ENCODE data around the gene TNFSF9.

DNA sequence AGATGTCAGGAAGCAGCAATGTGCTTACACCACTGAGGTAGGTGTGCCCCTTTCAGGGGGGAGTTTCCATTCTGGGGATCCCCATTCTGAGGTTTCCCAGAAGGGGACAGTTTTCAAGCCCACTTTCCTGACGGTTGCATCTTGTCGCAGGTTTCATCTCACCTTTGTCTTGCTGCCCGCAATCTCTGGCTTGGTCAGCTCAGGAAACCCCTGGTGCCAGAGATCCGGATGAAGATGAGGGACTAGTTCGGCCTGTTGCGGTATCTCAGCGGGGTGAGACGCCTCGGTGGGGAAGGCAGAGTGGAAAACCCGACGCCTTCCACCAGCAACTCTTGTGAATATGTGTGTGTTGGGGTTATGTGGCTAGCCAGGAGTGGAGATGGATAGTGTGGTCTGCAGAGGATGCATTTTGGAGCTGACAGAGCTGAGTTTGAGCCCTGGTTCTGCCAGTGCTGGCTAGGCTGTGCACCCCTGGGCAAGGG lies 13.1 kb downstream of the TNFSF9 start:
- TF ChIP-seq, protein P1, sequence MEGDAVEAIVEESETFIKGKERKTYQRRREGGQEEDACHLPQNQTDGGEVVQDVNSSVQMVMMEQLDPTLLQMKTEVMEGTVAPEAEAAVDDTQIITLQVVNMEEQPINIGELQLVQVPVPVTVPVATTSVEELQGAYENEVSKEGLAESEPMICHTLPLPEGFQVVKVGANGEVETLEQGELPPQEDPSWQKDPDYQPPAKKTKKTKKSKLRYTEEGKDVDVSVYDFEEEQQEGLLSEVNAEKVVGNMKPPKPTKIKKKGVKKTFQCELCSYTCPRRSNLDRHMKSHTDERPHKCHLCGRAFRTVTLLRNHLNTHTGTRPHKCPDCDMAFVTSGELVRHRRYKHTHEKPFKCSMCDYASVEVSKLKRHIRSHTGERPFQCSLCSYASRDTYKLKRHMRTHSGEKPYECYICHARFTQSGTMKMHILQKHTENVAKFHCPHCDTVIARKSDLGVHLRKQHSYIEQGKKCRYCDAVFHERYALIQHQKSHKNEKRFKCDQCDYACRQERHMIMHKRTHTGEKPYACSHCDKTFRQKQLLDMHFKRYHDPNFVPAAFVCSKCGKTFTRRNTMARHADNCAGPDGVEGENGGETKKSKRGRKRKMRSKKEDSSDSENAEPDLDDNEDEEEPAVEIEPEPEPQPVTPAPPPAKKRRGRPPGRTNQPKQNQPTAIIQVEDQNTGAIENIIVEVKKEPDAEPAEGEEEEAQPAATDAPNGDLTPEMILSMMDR (IDR thresholded peaks at IDR 0.05), result no peak
- TF ChIP-seq, protein P2, sequence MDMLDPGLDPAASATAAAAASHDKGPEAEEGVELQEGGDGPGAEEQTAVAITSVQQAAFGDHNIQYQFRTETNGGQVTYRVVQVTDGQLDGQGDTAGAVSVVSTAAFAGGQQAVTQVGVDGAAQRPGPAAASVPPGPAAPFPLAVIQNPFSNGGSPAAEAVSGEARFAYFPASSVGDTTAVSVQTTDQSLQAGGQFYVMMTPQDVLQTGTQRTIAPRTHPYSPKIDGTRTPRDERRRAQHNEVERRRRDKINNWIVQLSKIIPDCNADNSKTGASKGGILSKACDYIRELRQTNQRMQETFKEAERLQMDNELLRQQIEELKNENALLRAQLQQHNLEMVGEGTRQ (IDR thresholded peaks at IDR 0.05), result no peak
- TF ChIP-seq JUNB (IDR thresholded peaks at IDR 0.05) (no peak), EP300 (IDR thresholded peaks at IDR 0.05) (no peak), PHF8 (IDR thresholded peaks at IDR 0.05; ENCODE audit: borderline replicate concordance, low read depth) (no peak), POLR2A (IDR thresholded peaks at IDR 0.05; ENCODE audit: low read length) (no peak)
- TF ChIP-seq, protein P3, sequence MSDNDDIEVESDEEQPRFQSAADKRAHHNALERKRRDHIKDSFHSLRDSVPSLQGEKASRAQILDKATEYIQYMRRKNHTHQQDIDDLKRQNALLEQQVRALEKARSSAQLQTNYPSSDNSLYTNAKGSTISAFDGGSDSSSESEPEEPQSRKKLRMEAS (IDR thresholded peaks at IDR 0.05), result no peak
- TF ChIP-seq, protein P4, sequence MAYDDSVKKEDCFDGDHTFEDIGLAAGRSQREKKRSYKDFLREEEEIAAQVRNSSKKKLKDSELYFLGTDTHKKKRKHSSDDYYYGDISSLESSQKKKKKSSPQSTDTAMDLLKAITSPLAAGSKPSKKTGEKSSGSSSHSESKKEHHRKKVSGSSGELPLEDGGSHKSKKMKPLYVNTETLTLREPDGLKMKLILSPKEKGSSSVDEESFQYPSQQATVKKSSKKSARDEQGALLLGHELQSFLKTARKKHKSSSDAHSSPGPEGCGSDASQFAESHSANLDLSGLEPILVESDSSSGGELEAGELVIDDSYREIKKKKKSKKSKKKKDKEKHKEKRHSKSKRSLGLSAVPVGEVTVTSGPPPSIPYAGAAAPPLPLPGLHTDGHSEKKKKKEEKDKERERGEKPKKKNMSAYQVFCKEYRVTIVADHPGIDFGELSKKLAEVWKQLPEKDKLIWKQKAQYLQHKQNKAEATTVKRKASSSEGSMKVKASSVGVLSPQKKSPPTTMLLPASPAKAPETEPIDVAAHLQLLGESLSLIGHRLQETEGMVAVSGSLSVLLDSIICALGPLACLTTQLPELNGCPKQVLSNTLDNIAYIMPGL (CRISPR knock-in tag; IDR thresholded peaks at IDR 0.05; ENCODE audit: borderline replicate concordance), result no peak
- TF ChIP-seq, protein P5, sequence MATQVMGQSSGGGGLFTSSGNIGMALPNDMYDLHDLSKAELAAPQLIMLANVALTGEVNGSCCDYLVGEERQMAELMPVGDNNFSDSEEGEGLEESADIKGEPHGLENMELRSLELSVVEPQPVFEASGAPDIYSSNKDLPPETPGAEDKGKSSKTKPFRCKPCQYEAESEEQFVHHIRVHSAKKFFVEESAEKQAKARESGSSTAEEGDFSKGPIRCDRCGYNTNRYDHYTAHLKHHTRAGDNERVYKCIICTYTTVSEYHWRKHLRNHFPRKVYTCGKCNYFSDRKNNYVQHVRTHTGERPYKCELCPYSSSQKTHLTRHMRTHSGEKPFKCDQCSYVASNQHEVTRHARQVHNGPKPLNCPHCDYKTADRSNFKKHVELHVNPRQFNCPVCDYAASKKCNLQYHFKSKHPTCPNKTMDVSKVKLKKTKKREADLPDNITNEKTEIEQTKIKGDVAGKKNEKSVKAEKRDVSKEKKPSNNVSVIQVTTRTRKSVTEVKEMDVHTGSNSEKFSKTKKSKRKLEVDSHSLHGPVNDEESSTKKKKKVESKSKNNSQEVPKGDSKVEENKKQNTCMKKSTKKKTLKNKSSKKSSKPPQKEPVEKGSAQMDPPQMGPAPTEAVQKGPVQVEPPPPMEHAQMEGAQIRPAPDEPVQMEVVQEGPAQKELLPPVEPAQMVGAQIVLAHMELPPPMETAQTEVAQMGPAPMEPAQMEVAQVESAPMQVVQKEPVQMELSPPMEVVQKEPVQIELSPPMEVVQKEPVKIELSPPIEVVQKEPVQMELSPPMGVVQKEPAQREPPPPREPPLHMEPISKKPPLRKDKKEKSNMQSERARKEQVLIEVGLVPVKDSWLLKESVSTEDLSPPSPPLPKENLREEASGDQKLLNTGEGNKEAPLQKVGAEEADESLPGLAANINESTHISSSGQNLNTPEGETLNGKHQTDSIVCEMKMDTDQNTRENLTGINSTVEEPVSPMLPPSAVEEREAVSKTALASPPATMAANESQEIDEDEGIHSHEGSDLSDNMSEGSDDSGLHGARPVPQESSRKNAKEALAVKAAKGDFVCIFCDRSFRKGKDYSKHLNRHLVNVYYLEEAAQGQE (IDR thresholded peaks at IDR 0.05), result no peak
